SK-N-SH (cell line): Measurements from ENCODE around the gene CFAP210.

Experiments
- CTCF ChIP-seq: fragments of 200-600 bp; sonication (generic); IDR thresholded peaks from 2 replicates; pipeline ENCODE4 v1.6.1; 2017; ENCODE audit warnings: antibody characterized with exemption, mild to moderate bottlenecking, moderate library complexity
- EP300 ChIP-seq, 2 experiments: IDR thresholded peaks; 2 replicates each; pipeline versions ENCODE4 v1.4.0 to v1.6.1; 2012; ENCODE audit warnings: borderline replicate concordance in 1 of 2, low read depth in 1 of 2, low read length in 1 of 2
- FOSL2 ChIP-seq: IDR thresholded peaks from 2 replicates; pipeline ENCODE4 v1.4.0; 2012; ENCODE audit warnings: low read depth, mild to moderate bottlenecking, moderate library complexity, borderline replicate concordance
- JUND ChIP-seq: IDR thresholded peaks from 2 replicates; pipeline ENCODE4 v1.4.0; 2012
- NFIC ChIP-seq: IDR thresholded peaks from 2 replicates; pipeline ENCODE4 v1.4.0; 2012; ENCODE audit warnings: borderline replicate concordance
- POLR2AphosphoS5 ChIP-seq: IDR thresholded peaks from 2 replicates; pipeline ENCODE4 v1.6.1; 2012; ENCODE audit warnings: low read depth, low read length
- RAD21 ChIP-seq: IDR thresholded peaks from 2 replicates; pipeline ENCODE4 v1.6.1; 2012; ENCODE audit warnings: mild to moderate bottlenecking, low read length
- RFX5 ChIP-seq: IDR thresholded peaks from 2 replicates; pipeline ENCODE4 v1.6.1; 2012; ENCODE audit warnings: mild to moderate bottlenecking, improper control_type of control experiment, low read length
- SIN3A ChIP-seq: IDR thresholded peaks from 2 replicates; pipeline ENCODE4 v1.6.1; 2012; ENCODE audit warnings: low read depth, mild to moderate bottlenecking, low read length, moderate library complexity, borderline replicate concordance
- USF2 ChIP-seq: fragments of 150-350 bp; IDR thresholded peaks from 2 replicates; pipeline ENCODE4 v1.6.1; 2017; ENCODE audit warnings: antibody characterized with exemption, low read length, low read depth, borderline replicate concordance
- TF ChIP-seq, protein P1 (sequence below): IDR thresholded peaks from 2 replicates; pipeline ENCODE4 v1.6.1; 2012; ENCODE audit warnings: mild to moderate bottlenecking, low read depth, low read length, moderate library complexity

- TF ChIP-seq FOSL2 (no peak), CTCF (no peak), JUND (no peak), RAD21 (no peak), USF2 (no peak), RFX5 (no peak), SIN3A (no peak), POLR2AphosphoS5 (no peak), EP300 (IDR thresholded peaks at IDR 0.05; ENCODE audit: borderline replicate concordance in 1 of 2, low read depth in 1 of 2, low read length in 1 of 2) (no peak), NFIC (no peak)
- TF ChIP-seq, protein P1, sequence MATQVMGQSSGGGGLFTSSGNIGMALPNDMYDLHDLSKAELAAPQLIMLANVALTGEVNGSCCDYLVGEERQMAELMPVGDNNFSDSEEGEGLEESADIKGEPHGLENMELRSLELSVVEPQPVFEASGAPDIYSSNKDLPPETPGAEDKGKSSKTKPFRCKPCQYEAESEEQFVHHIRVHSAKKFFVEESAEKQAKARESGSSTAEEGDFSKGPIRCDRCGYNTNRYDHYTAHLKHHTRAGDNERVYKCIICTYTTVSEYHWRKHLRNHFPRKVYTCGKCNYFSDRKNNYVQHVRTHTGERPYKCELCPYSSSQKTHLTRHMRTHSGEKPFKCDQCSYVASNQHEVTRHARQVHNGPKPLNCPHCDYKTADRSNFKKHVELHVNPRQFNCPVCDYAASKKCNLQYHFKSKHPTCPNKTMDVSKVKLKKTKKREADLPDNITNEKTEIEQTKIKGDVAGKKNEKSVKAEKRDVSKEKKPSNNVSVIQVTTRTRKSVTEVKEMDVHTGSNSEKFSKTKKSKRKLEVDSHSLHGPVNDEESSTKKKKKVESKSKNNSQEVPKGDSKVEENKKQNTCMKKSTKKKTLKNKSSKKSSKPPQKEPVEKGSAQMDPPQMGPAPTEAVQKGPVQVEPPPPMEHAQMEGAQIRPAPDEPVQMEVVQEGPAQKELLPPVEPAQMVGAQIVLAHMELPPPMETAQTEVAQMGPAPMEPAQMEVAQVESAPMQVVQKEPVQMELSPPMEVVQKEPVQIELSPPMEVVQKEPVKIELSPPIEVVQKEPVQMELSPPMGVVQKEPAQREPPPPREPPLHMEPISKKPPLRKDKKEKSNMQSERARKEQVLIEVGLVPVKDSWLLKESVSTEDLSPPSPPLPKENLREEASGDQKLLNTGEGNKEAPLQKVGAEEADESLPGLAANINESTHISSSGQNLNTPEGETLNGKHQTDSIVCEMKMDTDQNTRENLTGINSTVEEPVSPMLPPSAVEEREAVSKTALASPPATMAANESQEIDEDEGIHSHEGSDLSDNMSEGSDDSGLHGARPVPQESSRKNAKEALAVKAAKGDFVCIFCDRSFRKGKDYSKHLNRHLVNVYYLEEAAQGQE = no peak
Measured at GRCh38 chr2:169713331-169713730, 19.1 kb upstream of the CFAP210 start.
